IgD-negative memory B cell (primary cell): Measurements from ENCODE around the gene SMARCD1. TPM values are rescaled to one million over a fixed set of nuclear protein-coding genes. Genes with fewer than 3 reads are reported as not detected.
"Not testable (repeated sequence)": the region's sequence is repeated elsewhere in the genome, so short reads cannot be mapped to it uniquely, and the experiment has no call there.

ENCODE experiments used
- H3K27ac Mint-ChIP-seq, 3 donors: one replicate each; pipeline ENCODE4 v1.8.0; 2020 to 2022; ENCODE audit warnings: mild to moderate bottlenecking in 3 of 3, mixed read lengths in 3 of 3, moderate library complexity in 1 of 3
- H3K27me3 Mint-ChIP-seq: one replicate; pipeline ENCODE4 v1.8.0; 2021; ENCODE audit warnings: mixed read lengths
- H3K36me3 Mint-ChIP-seq: one replicate; pipeline ENCODE4 v1.8.0; 2020; ENCODE audit warnings: mild to moderate bottlenecking, mixed read lengths
- H3K4me1 Mint-ChIP-seq, 3 donors: one replicate each; pipeline ENCODE4 v1.8.0; 2020 to 2022; ENCODE audit warnings: mixed read lengths in 3 of 3, mild to moderate bottlenecking in 1 of 3
- H3K4me3 Mint-ChIP-seq, 4 donors: one replicate each; pipeline ENCODE4 v1.8.0; 2020 to 2022; ENCODE audit warnings: mild to moderate bottlenecking in 4 of 4, mixed read lengths in 4 of 4, moderate library complexity in 3 of 4
- H3K9me3 Mint-ChIP-seq, 3 donors: one replicate each; pipeline ENCODE4 v1.8.0; 2020 to 2021; ENCODE audit warnings: mixed read lengths in 3 of 3, mild to moderate bottlenecking in 1 of 3
- polyA plus RNA-seq: library from polyadenylated mRNA; unstranded; fragments of 300-500 nt; fragmentation: Illumina TruSeq; gene quantifications from one replicate; pipeline ENCODE4 v1.2.3, GENCODE V29; 2021

The SMARCD1 gene
- polyA plus RNA-seq, 1 donor from 2014 or later = 27.9 TPM

DNA sequence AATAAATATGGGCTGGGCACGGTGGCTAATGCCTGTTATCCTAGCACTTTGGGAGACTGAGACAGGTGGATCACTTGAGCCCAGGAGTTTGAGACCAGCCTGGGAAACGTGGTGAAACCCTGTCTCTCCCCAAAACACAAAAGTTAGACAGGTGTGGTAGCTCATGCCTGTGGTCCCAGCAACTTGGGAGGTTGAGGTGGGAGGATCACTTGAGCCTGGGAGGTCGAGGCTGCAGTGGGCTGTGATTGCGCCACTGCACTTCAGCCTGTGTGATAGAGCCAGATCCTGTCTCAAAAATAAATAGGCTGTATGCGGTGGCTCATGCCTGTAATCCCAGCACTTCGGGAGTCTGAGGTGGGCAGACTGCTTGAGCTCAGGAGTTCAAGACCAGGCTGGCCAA, 62.9 kb downstream of the SMARCD1 start:
- peaks cover 4 to 19% (median 14%) of the 10 kb centered on the region in 3 donors for H3K4me1 Mint-ChIP-seq
- not testable (repeated sequence) for H3K9me3 Mint-ChIP-seq, H3K36me3 Mint-ChIP-seq, H3K27me3 Mint-ChIP-seq, H3K4me3 Mint-ChIP-seq, H3K27ac Mint-ChIP-seq

DNA sequence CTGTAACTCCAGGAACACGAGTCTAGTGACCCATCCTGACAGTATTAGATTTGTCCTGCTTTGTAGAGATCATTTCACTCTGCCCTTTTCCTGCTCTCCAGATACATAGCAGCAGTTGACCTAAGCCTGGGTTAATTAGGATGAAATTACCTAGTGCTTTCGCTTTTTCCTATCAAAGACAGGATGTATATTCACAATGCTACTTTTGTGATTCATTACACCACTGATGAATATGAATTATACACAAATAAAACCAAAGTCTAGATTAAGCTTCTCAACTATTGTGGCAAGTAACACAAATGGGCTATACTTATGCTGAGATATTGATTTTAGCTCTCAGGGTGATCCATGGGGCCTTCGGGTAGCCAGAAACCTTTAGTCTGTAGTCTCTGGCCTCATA, 64.2 kb downstream of the SMARCD1 start:
- Mint-ChIP-seq H3K9me3 (no peaks in the 10 kb centered on the region), H3K27me3 (no peaks in the 10 kb centered on the region), H3K4me1 (peaks cover 4 to 19% (median 14%) of the 10 kb centered on the region in 3 donors), H3K27ac (no peak overlapping the region), H3K36me3 (no peaks in the 10 kb centered on the region), H3K4me3 (no peak overlapping the region)

Other genes starting within 250 kb of the SMARCD1 start
- 7.0 TPM for gene BCDIN3D, start 242.2 kb upstream of the SMARCD1 start, polyA plus RNA-seq
- not detected for gene FAIM2, start 181.4 kb upstream of the SMARCD1 start, polyA plus RNA-seq
- not detected for gene AQP2, start 134.6 kb upstream of the SMARCD1 start, polyA plus RNA-seq
- not detected for gene AQP5, start 123.5 kb upstream of the SMARCD1 start, polyA plus RNA-seq
- not detected for gene AQP6, start 112.4 kb upstream of the SMARCD1 start, polyA plus RNA-seq
- 13.7 TPM for gene RACGAP1, start 59.8 kb upstream of the SMARCD1 start, polyA plus RNA-seq
- gene ASIC1, start 27.7 kb upstream of the SMARCD1 start, polyA plus RNA-seq = not detected
- not detected for gene GPD1, start 18.7 kb downstream of the SMARCD1 start, polyA plus RNA-seq
- gene COX14, start 26.9 kb downstream of the SMARCD1 start, polyA plus RNA-seq = 224 TPM
- gene CERS5, start 82.0 kb downstream of the SMARCD1 start, polyA plus RNA-seq = 30.7 TPM
- 1.5 TPM for gene LIMA1, start 198.2 kb downstream of the SMARCD1 start, polyA plus RNA-seq